GM12892 (cell line): Measurements from ENCODE around the gene STAM2.

Experiments used
- POLR2A ChIP-seq: IDR thresholded peaks from 2 replicates; pipeline ENCODE4 v1.6.1; 2011; ENCODE audit warnings: low read depth, low read length, control low read depth
- POLR2AphosphoS5 ChIP-seq: IDR thresholded peaks from 2 replicates; pipeline ENCODE4 v1.6.1; 2011; ENCODE audit warnings: low read depth, low read length, control low read depth
- TAF1 ChIP-seq: IDR thresholded peaks from 2 replicates; pipeline ENCODE4 v1.6.1; 2011; ENCODE audit warnings: low read depth, mild to moderate bottlenecking, control low read depth, low read length, borderline replicate concordance

DNA sequence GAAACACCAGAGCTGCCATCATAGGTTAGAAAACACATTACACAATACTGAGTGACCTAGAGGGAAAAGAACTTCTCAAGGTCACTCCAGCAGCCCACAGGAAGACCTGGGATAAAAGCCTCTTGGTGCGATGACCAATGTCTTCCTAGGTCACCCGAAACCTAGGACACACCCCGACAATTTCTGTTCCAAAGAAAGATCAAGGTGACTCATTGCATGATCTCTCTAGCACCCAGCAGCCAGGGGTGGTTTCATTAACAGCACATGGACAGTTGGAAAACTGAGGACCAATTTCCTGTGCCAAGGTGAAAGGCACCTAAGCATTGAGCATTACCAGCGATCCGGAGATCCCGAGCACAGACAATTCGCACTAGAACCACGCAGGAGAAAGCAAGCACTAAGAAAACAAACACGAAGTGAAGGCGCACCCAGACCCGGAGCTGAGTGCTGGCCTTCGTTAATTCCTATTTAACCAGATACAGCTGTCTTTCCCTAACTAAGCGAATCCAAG is 78.2 kb downstream of the STAM2 start:
- no peak for TF ChIP-seq POLR2A
- TF ChIP-seq POLR2AphosphoS5: no peak
- TF ChIP-seq TAF1: no peak
